ENCODE results near the gene ASB3.

DNA sequence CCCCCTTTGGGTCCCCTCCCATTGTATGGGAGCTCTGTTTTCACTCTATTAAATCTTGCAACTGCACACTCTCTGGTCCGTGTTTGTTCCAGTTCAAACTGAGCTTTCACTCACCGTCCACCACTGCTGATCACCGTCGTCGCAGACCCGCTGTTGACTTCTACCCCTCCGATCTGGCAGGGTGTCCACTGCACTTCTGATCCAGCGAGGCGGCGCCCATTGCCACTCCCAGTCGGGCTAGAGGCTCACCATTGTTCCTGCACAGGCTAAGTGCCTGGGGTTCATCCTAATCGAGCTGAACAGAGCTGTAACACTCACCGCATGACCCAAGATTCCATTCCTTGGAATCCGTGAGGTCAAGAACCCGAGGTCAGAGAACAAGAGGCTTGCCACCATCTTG, 30.1 kb downstream of the ASB3 start:
- TF ChIP-seq, protein P1, sequence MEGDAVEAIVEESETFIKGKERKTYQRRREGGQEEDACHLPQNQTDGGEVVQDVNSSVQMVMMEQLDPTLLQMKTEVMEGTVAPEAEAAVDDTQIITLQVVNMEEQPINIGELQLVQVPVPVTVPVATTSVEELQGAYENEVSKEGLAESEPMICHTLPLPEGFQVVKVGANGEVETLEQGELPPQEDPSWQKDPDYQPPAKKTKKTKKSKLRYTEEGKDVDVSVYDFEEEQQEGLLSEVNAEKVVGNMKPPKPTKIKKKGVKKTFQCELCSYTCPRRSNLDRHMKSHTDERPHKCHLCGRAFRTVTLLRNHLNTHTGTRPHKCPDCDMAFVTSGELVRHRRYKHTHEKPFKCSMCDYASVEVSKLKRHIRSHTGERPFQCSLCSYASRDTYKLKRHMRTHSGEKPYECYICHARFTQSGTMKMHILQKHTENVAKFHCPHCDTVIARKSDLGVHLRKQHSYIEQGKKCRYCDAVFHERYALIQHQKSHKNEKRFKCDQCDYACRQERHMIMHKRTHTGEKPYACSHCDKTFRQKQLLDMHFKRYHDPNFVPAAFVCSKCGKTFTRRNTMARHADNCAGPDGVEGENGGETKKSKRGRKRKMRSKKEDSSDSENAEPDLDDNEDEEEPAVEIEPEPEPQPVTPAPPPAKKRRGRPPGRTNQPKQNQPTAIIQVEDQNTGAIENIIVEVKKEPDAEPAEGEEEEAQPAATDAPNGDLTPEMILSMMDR (tag by site-specific recombination; IDR thresholded peaks at IDR 0.05), result no peak
- TF ChIP-seq ZBTB48 (tag by site-specific recombination; IDR thresholded peaks at IDR 0.05) (no peak), FEZF1 (tag by site-specific recombination; IDR thresholded peaks at IDR 0.05) (no peak), ZNF747 (tag by site-specific recombination; IDR thresholded peaks at IDR 0.05) (no peak), REPIN1 (tag by site-specific recombination; IDR thresholded peaks at IDR 0.05; ENCODE audit: low read depth) (no peak), SP2 (tag by site-specific recombination; IDR thresholded peaks at IDR 0.05) (no peak), ZBTB44 (tag by site-specific recombination; IDR thresholded peaks at IDR 0.05) (no peak), ZIC2 (tag by site-specific recombination; IDR thresholded peaks at IDR 0.05) (no peak), SALL2 (tag by site-specific recombination; IDR thresholded peaks at IDR 0.05; ENCODE audit: borderline replicate concordance) (no peak), ZNF19 (tag by site-specific recombination; IDR thresholded peaks at IDR 0.05; ENCODE audit: low read depth) (no peak), KLF16 (tag by site-specific recombination; IDR thresholded peaks at IDR 0.05) (no peak), ZNF830 (tag by site-specific recombination; IDR thresholded peaks at IDR 0.05; ENCODE audit: low read depth) (no peak), ZNF214 (tag by site-specific recombination; IDR thresholded peaks at IDR 0.05; ENCODE audit: borderline replicate concordance) (no peak)

Measured in HEK293 (cell line).